ENCODE measurements around the gene DCLK3.

GRCh38 chr3:36695769-36696137 is 68.6 kb downstream of the DCLK3 start:
- no peak for TF ChIP-seq POLR2AphosphoS5 (IDR thresholded peaks at IDR 0.05)
- no peak for TF ChIP-seq POLR2A (IDR thresholded peaks at IDR 0.05)
